K562 (cell line): ENCODE measurements around the gene CHEK2. TPM values are rescaled to one million over a fixed set of nuclear protein-coding genes. Genes with fewer than 3 reads are reported as not detected.
A peak's percentile ranks its signal among the peaks of the same experiment; 100 is the strongest.

Experiments used
- ADNP ChIP-seq: fragments of 200-800 bp; sonication (Bioruptor generic); IDR thresholded peaks from 2 replicates; pipeline ENCODE4 v1.6.1; 2016; ENCODE audit warnings: missing genetic modification characterization, missing compliant biosample characterization
- ATF1 ChIP-seq, 2 experiments: fragments of 450-650 bp in 1 of 2; IDR thresholded peaks; 2 replicates each; pipeline ENCODE4 v1.6.1; 2016; ENCODE audit warnings: missing compliant biosample characterization in 1 of 2, missing genetic modification characterization in 1 of 2
- BDP1 ChIP-seq: IDR thresholded peaks from 3 replicates; pipeline ENCODE4 v1.6.1; 2011; ENCODE audit not compliant: insufficient read length, insufficient read depth
- CHD7 ChIP-seq: fragments of 200-600 bp; sonication (generic); IDR thresholded peaks from one replicate; pipeline ENCODE4 v1.6.1; 2012; ENCODE audit warnings: mild to moderate bottlenecking, low read depth, low read length, inconsistent platforms
- E2F4 ChIP-seq: sonication (generic); formaldehyde crosslinking; IDR thresholded peaks from 2 replicates; pipeline ENCODE4 v1.8.0; 2022; ENCODE audit warnings: mild to moderate bottlenecking, low read depth, missing genetic modification reagents
- ELK3 ChIP-seq: fragments of 450-650 bp; formaldehyde crosslinking; IDR thresholded peaks from 2 replicates; pipeline ENCODE4 v1.4.0; 2020; ENCODE audit warnings: mild to moderate bottlenecking
- HDAC2 ChIP-seq: fragments of 450-650 bp; IDR thresholded peaks from 2 replicates; pipeline ENCODE4 v1.6.1; 2016; ENCODE audit warnings: mild to moderate bottlenecking
- HDAC3 ChIP-seq: fragments of 450-650 bp; IDR thresholded peaks from 2 replicates; pipeline ENCODE4 v1.6.1; 2018; ENCODE audit warnings: borderline replicate concordance, mild to moderate bottlenecking, moderate library complexity; ENCODE audit not compliant: partially characterized antibody
- IRF2 ChIP-seq: sonication (generic); formaldehyde crosslinking; IDR thresholded peaks from 2 replicates; pipeline ENCODE4 v1.8.1; 2022; ENCODE audit warnings: mild to moderate bottlenecking, missing genetic modification reagents
- TAF15 ChIP-seq: fragments of 200-400 bp; formaldehyde crosslinking; IDR thresholded peaks from 2 replicates; pipeline ENCODE4 v1.6.1; 2017; ENCODE audit warnings: mild to moderate bottlenecking, low read depth, low read length, moderate library complexity
- TBP ChIP-seq: optimal IDR thresholded peaks from 2 replicates; pipeline ENCODE3; 2011; ENCODE audit warnings: low read depth, low read length, improper control_type of control experiment
- TCF7 ChIP-seq: sonication (generic); IDR thresholded peaks from 2 replicates; pipeline ENCODE4 v1.6.1; 2016; ENCODE audit warnings: antibody characterized with exemption, borderline replicate concordance
- TCF7L2 ChIP-seq: fragments of 150-350 bp; IDR thresholded peaks from 2 replicates; pipeline ENCODE4 v1.6.1; 2016; ENCODE audit warnings: low read depth, mild to moderate bottlenecking, low read length, moderate library complexity
- ZKSCAN8 ChIP-seq: fragments of 200-800 bp; sonication (Bioruptor generic); IDR thresholded peaks from 2 replicates; pipeline ENCODE4 v1.6.1; 2016; ENCODE audit warnings: missing genetic modification characterization, missing compliant biosample characterization
- polyA plus RNA-seq, 8 experiments: library from polyadenylated mRNA; depleted of rRNA in 4 of 8; stranded (reverse) in 5 of 8; unstranded in 3 of 8; fragments of >200 nt; fragmentation: Nextera tagmentation in 2 of 8; fragmentation: Illumina TruSeq in 1 of 8; extraction: Ambion mirVana in 2 of 8; extraction: Trizol in 1 of 8; gene quantifications; 2 replicates each; pipeline versions ENCODE4 v1.2.1 to v1.2.3, GENCODE V29; 2011 to 2014; ENCODE audit warnings: inconsistent platforms in 1 of 8, missing spikeins in 1 of 8
- total RNA-seq, 7 experiments: library from RNA; depleted of rRNA in 6 of 7; stranded (reverse); fragments of >200 nt in 6 of 7; fragmentation: Illumina TruSeq in 2 of 7; extraction: Trizol in 2 of 7; gene quantifications; 2 replicates each; pipeline versions ENCODE4 v1.2.1 to v1.2.3, GENCODE V29; 2011 to 2021; ENCODE audit warnings: low replicate concordance in 1 of 7

The CHEK2 gene
- total and polyA plus RNA-seq, 9 of the 15 experiments (the other 6 are each of a cell fraction or from before 2014, with no cell fraction given) = 28.7 to 102 (median 58.0) TPM

- TF ChIP-seq ELK3 (CRISPR knock-in tag) = no peak
- TF ChIP-seq ADNP (tag) = 0 out of 2 replicates have a peak, but pooled peaks have one; percentile 9
- TF ChIP-seq IRF2 (CRISPR knock-in tag) = no peak
- no peak for TF ChIP-seq HDAC2
- no peak for TF ChIP-seq ZKSCAN8 (CRISPR knock-in tag)
- no peak for TF ChIP-seq HDAC3
- no peak for TF ChIP-seq TAF15
- peak; percentile 35; the same call in 1 of the 2 replicates for TF ChIP-seq ATF1 (CRISPR knock-in tag; IDR thresholded peaks at IDR 0.05)
- TF ChIP-seq ATF1 (tag; IDR thresholded peaks at IDR 0.05) = peak; percentile 90
- TF ChIP-seq TBP = peak; percentile 73
- TF ChIP-seq CHD7 = no peak
- no peak for TF ChIP-seq BDP1
- TF ChIP-seq TCF7L2 = no peak
- no peak for TF ChIP-seq TCF7
- no peak for TF ChIP-seq E2F4 (CRISPR knock-in tag)
These were observed 31.2 kb upstream of the CHEK2 start, which contains the start of gene CCDC117 (continued) for GRCh38 chr22:28772633-28773460.
